ENCODE measurements around the gene PALLD. TPM values are rescaled to one million over a fixed set of nuclear protein-coding genes. Genes with fewer than 3 reads are reported as not detected.

PALLD gene
- total RNA-seq, 1 donor from 2014 or later, result 58.7 TPM

DNA sequence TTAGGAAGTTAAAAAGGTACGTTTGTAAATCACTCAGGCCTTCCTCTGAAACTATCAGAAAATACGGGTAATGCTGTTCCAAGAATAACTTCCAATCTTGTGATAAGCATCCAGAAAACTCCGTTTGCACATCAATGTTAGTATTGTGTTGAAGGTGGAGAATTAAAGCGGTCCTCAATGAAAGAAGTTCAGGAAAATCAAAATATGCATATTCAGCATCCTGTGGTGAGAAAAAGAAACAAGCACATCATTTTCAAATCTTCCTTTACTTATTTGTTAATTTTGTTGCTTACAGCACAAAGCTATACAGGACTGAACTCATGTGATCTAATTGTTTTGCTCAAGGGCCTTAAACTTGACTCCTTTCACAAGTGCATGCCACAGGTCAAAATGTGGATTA is 35.0 kb upstream of the PALLD start:
- Mint-ChIP-seq H3K4me3 (no peak overlapping the region), H3K36me3 (ENCODE audit: low read depth) (no peaks in the 10 kb centered on the region), H3K27me3 (ENCODE audit: low read depth) (no peaks in the 10 kb centered on the region), H3K27ac (ENCODE audit: unreplicated experiment) (no peak overlapping the region), H3K9me3 (peaks cover 3% of the 10 kb centered on the region), H3K4me1 (no peaks in the 10 kb centered on the region)
- DNase-seq (ENCODE audit: low read depth, low spot score), result no peak
- no peak for TF ChIP-seq CTCF (conservative IDR thresholded peaks at IDR 0.05)

- H3K9me3 Mint-ChIP-seq, result no peaks in the 10 kb centered on the region
- H3K36me3 Mint-ChIP-seq (ENCODE audit: low read depth), result no peaks in the 10 kb centered on the region
- H3K27me3 Mint-ChIP-seq (ENCODE audit: low read depth), result no peaks in the 10 kb centered on the region
- H3K4me1 Mint-ChIP-seq, result no peaks in the 10 kb centered on the region
- no peak overlapping the region for H3K27ac Mint-ChIP-seq (ENCODE audit: unreplicated experiment)
- H3K4me3 Mint-ChIP-seq, result no peak overlapping the region
- no peak for TF ChIP-seq CTCF (conservative IDR thresholded peaks at IDR 0.05)
- DNase-seq (ENCODE audit: low read depth, low spot score), result no peak
Observed at GRCh38 chr4:168472920-168473319, 23.9 kb upstream of the PALLD start.

DNA sequence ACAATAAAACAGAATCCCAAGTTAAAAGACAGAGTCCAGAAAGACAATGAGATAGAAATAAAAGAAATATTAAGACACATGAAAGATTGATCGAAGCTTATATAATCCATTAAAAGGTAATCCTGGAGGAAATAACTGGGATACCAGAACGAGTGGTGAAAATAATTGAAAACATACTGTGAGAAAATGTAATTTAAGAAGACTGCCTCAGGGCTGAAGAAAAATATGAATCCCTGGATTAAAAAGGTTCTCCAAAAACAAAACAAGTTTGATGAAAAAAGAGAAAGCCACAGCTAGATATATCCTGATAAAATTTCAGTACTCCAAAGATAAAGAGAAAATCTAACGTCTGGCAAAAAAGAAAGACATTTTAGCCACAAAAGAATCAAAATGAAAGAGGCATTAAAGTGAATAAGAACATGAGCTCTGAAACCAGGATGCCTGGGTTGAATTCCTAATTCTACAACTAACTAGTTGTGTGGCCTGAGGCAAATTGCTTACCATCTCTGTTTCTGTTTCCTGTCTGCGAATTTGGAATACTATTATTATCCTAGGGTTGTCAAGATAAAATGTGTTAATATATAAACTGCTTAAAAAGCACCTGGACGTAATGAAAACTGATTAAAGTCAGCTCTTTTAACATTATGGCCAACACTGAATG is 22.1 kb upstream of the PALLD start:
- no peak for DNase-seq (ENCODE audit: low read depth, low spot score)
- no peak for TF ChIP-seq CTCF (conservative IDR thresholded peaks at IDR 0.05)
- Mint-ChIP-seq H3K4me1 (no peaks in the 10 kb centered on the region), H3K4me3 (no peak overlapping the region), H3K36me3 (ENCODE audit: low read depth) (peaks cover 3% of the 10 kb centered on the region), H3K27ac (ENCODE audit: unreplicated experiment) (no peak overlapping the region), H3K27me3 (ENCODE audit: low read depth) (no peaks in the 10 kb centered on the region), H3K9me3 (peaks cover 3% of the 10 kb centered on the region)

- peaks cover 6% of the 10 kb centered on the region for H3K4me1 Mint-ChIP-seq
- H3K27ac Mint-ChIP-seq (ENCODE audit: unreplicated experiment), result no peak overlapping the region
- H3K27me3 Mint-ChIP-seq (ENCODE audit: low read depth), result peaks cover 2% of the 10 kb centered on the region
- DNase-seq (ENCODE audit: low read depth, low spot score), result no peak
- peaks cover 3% of the 10 kb centered on the region for H3K36me3 Mint-ChIP-seq (ENCODE audit: low read depth)
- no peak for TF ChIP-seq CTCF (conservative IDR thresholded peaks at IDR 0.05)
- no peak overlapping the region for H3K4me3 Mint-ChIP-seq
- H3K9me3 Mint-ChIP-seq, result peaks cover 3% of the 10 kb centered on the region
Observed at GRCh38 chr4:168475745-168476144, 21.1 kb upstream of the PALLD start.

DNA sequence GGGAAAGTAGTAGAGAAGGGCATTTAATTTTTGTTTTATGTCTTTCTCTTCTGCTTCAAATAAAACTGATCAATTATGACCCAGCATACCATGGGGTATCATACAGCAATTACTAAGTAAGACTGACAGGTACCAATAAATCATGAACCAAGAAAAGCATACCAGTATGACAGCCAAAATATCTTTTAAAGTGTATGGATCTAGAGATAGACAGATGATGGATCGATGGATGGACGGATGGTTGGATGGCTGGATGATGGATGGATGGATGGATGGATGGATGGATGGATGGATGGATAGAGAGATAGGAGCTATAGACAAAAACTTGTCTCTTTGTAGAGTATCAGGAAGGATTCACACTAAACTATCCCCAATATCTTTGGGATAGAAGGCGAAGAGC is 18.0 kb upstream of the PALLD start:
- Mint-ChIP-seq H3K27me3 (ENCODE audit: low read depth) (peaks cover 2% of the 10 kb centered on the region), H3K27ac (ENCODE audit: unreplicated experiment) (no peak overlapping the region), H3K36me3 (ENCODE audit: low read depth) (peaks cover 3% of the 10 kb centered on the region), H3K4me1 (peaks cover 8% of the 10 kb centered on the region), H3K4me3 (peak overlapping the region; percentile 17), H3K9me3 (peaks cover 3% of the 10 kb centered on the region)
- no peak for TF ChIP-seq CTCF (conservative IDR thresholded peaks at IDR 0.05)
- DNase-seq (ENCODE audit: low read depth, low spot score), result no peak

Measured in neural crest cell (in vitro differentiated cells).